Keratinocyte (primary cell): ENCODE data around the gene TMC8.

ENCODE experiments used
- CTCF ChIP-seq, 3 experiments: IDR thresholded peaks in 1 of 3; conservative IDR thresholded peaks in 1 of 3; optimal IDR thresholded peaks in 1 of 3; 2 replicates in 2 of 3; 3 replicates in 1 of 3; pipeline versions ENCODE3 to v1.5.1; 2011; ENCODE audit warnings: low read length in 3 of 3, mild to moderate bottlenecking in 3 of 3, moderate library complexity in 2 of 3, control low read depth in 1 of 3, inconsistent platforms in 1 of 3; ENCODE audit not compliant: insufficient read depth in 2 of 3; ENCODE audit errors: extremely low read depth in 1 of 3
- EZH2 ChIP-seq: IDR thresholded peaks from one replicate; pipeline ENCODE4 v1.6.1; 2012; ENCODE audit warnings: inconsistent platforms, mild to moderate bottlenecking, low read length, moderate library complexity

DNA sequence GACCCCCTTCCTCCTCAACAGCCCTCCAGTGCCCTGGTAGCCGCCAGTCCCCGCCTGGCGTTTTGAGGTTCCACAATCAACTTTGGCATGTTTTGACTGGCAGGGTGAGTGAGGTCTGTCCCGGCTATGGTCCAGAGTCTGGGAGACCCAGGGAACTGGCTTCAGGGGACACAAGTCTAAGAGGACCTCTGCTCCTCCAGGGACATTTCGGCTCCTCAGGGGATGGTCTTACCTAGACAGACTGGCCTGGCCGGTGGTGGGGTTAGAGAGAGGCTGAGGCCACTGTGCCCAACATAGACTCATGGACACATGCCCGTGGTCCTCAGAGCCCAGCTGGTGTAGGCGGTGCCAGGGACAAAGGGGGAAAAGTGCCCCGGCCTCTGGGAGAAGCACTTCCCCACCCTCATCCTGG is 2.2 kb downstream of the TMC8 start:
- TF ChIP-seq CTCF (optimal IDR thresholded peaks at IDR 0.05 in 1 of 3, IDR thresholded peaks at IDR 0.05 in 1 of 3, conservative IDR thresholded peaks at IDR 0.05 in 1 of 3; ENCODE audit: extremely low read depth in 1 of 3, insufficient read depth in 2 of 3, low read length in 3 of 3) (no peak), EZH2 (no peak)
